ENCODE results near the gene NDUFS2.

The NDUFS2 gene

DNA sequence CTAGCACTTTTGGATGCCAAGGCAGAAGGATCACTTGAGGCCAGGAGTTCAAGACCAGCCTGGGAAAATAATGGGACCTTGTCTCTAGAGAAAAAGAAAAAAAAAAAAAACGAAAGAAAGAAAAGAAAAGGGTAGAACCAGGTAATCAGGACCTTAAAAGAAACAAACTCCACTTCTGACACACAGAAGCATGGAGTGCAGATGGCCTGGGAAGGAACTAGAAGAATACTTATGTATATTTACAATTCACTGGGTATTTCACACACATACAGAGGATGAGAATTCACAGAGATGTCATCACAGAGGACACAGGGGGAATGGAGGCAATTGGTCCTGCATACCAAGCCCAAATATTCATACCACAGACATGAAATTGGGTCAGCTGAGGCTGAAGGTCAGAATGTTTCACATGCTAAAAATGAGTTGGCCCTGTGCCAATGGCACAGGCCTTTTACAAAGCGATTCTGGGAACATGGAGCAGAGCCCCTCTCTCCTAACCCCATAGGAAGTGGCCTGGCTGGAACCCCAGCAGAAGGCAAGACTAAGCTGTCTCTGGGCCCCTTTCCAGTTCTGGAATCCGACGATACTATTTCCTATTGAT lies 29.3 kb upstream of the NDUFS2 start:
- no peak for DNase-seq (ENCODE audit: low spot score)

DNA sequence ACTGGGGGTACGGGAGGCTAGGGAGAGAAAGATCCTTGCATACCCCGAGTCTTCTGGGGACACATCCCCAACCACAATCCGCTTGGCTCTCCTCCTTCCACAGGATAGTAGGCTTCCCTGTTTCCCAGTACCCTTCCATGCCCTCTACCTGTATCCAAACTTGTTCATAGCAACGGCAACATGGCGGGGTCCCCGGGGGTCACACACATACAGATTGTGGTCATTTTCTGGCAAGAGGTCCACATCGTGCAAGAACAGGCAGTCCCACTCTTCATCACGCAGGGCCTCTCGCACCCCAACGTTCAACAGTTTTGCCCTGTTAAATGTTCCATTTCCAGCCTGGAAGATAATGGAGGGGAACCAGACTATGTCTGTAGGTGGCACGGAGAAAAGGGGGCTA lies 28.5 kb upstream of the NDUFS2 start:
- DNase-seq (ENCODE audit: low spot score) = no peak

DNA sequence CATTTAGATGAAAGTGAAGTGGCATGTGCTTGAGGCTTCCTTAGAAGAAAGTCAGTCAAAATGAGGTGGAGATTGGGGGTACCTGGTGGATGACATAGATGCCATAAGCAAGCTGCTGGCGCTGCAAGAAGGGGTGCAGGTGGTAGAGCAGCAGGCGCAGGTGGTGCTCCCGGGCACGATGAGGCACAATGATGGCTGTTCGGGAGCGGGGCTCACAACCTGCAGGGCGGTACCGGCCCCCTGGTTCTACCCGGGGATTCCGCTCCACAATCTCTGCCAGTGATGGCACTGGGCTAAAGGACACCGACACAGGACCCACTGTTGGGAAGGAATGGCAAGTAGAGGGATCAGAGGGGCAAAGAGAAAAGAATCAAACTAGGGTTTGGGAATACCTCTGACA lies 27.3 kb upstream of the NDUFS2 start:
- no peak for DNase-seq (ENCODE audit: low spot score)

DNA sequence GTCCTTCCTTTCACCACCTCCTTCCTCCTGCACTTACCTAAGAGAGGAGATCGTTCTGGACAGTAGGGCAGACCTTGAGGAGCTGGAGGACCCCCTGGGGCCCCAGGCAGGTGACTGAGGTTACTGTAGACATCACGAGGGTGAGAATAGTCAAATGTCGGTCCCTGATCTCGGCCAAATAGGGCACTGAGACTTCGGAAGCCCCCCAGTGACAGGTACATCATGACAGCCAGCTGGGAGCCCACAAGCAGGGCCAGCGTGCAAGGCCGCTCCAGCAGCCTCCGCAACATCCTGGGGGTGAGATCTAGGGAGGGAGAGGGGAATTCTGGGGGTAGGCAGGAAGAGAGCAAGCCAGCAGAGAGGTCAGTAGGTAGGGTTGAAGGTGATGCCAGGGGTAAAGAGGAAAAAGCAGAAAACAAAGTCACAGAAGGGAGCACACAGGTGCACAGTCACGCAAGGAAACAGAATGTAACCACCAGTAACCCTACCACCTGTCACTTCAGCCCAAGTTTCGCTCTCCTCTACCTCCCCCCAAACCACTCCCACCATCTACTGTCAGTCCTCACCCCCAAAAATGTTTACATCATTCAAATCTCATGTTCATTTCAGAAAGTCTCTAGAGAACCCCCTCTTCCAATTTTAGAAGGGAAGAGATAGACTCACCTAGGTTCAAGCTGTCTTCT lies 26.3 kb upstream of the NDUFS2 start:
- DNase-seq (ENCODE audit: low spot score) = no peak

DNA sequence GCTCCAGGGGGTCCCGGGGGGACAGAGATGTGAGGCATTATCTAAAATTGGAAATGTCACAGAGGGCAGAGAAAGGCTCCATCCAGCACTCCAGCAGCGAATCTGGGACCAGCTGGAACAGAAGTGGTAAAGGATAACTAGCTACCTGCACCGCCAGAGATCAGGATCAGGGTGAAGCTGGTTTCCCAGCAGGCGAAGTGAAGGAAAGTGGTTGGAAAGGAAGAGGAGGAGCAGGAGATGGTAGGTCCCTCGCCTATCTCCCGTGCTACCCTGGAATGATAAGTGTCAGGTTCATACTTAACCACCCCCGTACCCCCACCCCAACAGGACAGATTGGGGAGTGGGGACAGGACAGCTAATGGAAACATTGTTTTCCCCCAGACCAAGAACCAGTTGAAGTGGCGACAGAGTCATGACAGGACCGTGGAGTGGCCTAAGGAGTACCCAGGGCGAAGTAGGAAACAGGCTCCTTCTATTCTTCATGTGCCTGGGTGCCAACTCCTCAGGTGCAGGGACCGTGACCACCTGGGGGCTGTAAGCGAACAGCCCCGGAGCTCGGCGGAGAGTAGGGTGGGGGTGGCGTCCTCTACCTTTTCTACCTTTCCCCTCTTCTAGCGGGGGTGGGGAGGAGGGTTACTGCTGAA lies 25.6 kb upstream of the NDUFS2 start:
- DNase-seq (ENCODE audit: low spot score) = no peak

DNA sequence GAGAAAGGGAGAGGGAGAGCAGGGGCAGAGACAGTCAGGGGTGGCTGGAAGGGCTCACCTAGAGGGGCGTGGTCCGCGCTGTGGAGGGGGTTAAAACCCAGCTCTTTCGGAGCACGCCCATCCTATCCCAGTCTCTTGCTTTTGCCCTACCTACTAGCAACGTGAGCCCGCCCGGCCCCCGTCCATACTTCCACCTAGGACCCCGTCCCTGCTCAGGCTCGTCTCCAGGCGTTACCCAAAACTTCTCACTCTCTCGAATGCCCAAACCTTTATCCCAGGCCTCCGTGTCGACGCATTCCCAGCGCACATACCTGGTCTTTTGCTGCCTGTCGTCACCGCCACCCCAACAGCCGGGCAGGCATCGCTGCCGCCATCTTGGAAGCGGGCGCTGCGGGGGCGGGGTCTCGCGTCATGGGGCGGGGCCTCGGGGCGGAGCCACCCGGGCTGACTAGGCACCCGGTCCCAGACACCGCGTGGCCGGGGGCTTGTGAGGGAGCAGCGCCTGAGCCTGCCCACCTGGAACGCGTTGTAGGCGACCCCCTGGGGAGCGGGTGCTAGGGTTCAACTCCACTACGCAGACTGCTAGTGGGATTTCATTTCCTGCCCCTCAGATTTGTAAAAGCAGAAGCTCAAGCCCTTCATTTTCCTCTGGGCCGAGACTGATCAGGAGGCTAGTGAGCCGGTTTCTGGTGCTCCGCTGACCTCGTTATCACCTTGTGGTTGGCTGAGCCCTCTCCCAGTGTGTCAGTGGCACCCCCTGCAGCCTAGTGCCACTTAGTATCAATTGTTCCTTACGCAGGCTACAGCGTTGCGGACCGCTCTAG lies 24.8 kb upstream of the NDUFS2 start, which contains the start of gene B4GALT3:
TSS of gene B4GALT3 (minus strand) at position 396 of the 824 bp plus-strand sequence. CDS start 1,447 bp downstream, outside the sequence.
- DNase-seq (ENCODE audit: low spot score) = peak; percentile 75

DNA sequence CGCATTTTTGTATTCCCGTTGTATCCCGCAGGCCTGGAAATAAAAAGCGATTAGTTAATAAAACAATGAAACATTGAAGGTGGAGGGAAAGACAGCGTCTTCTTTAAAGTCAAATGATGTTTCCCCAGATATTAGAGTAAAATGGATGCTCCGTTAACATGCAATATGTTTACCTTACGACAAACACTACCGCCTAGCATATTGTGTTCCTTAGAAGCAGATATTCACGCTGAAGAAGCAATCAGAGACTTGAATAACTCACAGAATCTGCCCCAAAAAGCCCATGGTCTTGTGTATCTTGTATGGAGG lies 24.3 kb upstream of the NDUFS2 start:
- no peak for DNase-seq (ENCODE audit: low spot score)

DNA sequence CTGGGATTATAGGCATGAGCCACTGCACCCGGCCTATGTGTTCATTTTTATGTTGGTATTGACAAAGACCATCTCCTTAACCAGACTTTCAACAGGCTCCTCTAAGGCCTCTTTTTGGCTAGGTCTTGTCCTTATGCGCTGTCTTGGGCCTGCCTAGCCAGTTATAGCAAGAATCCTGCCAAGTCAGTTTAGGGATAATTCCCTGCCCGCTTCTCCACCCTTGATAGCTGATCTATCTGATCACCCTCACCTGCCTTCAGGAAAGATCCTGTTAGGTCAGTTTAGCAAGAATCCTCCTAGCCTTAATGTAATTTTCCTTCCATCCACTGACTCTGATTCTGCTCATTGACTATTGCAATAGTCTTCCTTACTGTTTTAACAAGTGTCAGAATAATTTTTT lies 22.5 kb upstream of the NDUFS2 start:
- no peak for DNase-seq (ENCODE audit: low spot score)

DNA sequence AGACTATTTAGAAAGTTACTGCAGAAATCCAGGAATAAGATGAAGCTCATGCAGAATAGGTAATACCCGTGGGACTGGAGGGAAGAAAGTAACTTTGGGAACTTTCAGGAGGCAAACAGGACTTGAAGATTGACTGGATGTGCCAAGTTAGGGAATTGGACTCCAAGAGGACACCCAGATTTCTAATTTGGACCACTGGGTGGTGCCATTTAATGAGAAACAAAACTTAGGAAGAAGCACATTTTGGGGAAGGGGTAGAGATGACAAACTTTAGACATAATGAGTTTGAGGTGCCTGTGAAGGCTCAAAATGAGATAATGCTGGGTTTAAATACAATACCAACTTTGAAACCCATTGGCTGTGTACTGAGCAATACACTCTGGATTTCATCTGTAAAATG lies 21.5 kb upstream of the NDUFS2 start:
- DNase-seq (ENCODE audit: low spot score) = no peak

DNA sequence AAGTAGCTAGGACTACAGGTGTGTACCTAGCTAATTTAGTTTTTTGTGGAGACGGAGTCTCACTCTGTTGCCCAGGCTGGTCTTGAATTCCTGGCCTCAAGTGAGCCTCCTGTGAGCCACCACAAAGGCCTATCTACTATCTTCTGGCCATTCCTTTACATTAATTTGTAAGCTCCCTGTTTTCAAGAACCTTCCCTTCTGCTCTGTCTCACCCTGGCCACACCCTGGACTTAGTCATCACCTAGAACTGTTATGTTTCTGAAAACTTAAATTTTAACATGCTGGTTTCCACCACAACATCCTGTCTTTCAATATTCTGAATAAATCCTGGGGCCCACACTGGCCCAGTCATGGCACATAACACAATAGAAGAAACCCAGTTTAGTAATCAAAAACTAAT lies 20.0 kb upstream of the NDUFS2 start:
- DNase-seq (ENCODE audit: low spot score) = no peak

DNA sequence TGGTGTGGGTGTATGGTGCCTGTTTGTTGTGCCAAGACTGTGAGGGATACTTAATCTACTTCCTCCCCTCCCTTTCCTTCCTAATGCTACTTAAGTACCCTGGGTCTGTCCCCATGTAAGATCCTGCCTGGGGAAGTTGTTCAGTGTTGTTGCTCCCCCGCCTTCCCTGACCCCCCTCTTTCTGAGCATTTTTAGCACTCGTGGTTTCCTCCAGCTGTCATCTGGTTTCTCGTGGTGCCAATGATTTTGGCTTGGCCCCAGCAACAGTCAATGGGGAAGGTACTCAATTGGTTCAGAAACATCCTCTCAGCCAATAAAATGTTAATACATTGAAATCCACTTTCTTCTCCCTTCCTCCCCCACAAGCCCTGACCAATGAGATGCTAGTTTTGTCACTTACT lies 16.9 kb upstream of the NDUFS2 start:
- peak; percentile 91 for DNase-seq (ENCODE audit: low spot score)

DNA sequence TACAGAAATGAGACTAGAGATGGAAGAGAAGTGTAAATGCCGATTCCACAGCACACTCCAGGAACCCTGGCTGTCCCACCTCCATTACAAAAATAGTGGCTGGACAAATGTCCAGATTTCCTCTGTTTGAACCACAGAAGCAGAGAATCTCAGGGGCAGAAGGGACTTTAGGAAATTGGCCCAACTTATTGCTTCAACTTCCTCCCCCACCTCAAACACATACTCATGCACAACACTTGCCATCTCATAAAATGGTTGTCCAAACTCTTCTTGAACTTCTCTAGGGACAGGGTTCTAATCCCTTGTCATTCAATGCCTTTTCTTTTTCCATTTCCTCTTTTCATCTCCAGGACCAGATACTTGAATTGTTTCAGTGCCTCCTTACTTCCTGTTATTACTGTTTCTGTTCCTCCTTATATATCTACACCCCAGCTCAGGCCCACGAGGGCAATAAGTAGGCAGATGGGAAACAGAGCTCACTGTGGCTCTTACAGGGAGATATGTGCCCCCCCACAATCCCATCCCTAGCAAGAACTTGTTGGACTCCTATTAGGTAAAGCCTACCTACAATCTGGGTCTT lies 16.3 kb upstream of the NDUFS2 start:
- peak; percentile 85 for DNase-seq (ENCODE audit: low spot score)

DNA sequence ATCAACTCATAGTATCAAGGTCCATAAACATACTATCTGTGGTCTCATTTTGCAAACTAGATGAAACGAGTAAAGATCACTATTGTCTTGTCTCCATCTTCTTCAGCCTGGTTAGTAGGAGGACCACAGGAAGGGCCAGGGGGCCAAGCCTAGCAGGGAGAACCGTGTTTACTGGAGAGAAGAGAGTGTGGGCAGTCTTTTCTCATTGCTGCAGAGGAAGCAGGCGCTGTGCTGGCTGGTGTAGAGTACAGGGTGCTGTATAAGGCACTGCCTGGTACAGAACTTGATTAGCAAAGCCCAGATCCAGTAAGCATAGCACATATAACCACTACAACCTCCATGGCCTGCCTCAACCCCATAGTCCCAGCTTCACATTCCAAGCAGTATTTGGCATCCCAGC lies 14.9 kb upstream of the NDUFS2 start:
- no peak for DNase-seq (ENCODE audit: low spot score)

DNA sequence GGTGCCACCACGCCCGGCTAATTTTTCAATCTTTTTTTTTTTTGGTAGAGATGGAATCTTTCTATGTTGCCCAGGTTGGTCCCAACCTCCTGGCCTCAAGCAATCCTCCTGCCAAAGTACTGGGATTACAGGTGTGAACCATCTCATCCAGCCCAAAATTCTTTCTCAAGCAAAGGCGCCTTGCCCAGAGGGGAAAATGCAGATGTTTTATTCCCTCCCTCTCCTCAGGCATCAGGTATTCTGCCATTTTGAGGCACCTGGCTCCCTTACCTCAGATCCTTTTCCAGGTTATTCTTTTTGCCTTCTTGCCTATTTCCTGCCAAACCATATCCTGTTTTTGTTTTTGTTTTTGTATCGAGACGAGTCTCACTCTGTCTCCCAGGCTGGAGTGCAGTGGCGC lies 13.8 kb upstream of the NDUFS2 start:
- DNase-seq (ENCODE audit: low spot score) = no peak

DNA sequence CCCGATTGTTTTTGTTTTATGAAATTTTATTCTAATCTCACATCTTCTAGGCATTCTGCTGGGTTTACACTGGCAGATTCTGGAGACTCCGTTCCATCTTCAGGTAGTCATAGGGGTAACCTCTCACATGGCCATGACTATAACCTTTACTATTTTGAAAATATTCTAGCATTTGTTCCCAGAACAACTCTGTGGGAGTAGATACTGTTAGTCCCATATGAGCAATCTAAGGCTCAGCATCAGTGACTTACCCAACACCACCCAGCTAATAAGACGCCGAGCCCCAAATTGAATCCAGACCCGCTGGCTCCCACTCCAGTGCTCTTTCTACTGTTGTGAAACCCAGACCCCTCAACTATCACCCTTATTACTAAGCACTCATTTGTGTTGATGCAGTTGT lies 13.1 kb upstream of the NDUFS2 start:
- DNase-seq (ENCODE audit: low spot score) = no peak

DNA sequence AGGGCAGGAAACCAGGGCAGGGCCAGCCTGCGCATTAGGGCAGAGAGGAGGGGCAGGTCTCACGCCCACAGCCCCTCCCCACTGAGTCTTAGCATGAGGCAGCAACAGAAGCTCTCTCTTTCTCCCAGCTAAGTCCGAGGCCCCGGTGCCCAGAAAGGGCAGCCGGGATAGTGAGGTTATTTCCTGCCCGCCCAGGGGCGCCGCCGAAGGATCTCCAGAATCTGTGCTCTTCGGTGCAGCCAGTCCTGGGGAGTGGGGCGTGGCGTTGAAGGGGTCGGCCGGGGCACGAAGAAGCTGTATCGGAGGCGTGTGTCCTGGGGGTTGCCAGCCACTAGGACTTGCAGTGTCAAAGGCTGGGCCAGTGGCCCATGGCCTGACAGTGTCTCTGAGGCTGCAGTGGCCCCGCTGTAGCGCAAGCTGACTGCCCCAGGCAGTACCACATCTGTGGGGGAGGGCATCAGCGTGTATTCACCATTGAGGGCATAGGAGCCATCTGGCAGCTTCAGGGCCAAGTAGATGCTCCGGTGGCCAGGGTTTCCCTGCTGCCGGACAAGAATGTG lies 11.1 kb upstream of the NDUFS2 start:
- peak; percentile 76 for DNase-seq (ENCODE audit: low spot score)

DNA sequence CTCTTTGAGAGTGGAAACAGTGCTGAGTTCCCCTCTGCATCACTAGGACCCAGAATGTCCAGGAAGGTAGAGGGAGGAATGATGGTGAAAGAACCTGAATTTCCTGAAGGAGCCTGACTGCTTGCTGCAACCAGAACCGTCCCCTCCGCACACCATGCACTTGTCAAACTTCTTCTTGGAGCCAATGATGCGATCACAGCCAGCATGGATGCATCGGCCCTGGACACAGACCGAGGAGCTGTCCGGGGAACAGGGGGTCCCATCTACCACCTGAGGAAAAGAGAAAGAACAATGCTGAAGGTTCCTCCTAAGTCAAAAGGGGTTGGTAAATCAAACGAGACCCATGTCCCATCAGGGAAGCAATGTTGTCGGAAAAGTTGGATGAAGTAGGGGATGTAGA lies 10.2 kb upstream of the NDUFS2 start:
- no peak for DNase-seq (ENCODE audit: low spot score)

DNA sequence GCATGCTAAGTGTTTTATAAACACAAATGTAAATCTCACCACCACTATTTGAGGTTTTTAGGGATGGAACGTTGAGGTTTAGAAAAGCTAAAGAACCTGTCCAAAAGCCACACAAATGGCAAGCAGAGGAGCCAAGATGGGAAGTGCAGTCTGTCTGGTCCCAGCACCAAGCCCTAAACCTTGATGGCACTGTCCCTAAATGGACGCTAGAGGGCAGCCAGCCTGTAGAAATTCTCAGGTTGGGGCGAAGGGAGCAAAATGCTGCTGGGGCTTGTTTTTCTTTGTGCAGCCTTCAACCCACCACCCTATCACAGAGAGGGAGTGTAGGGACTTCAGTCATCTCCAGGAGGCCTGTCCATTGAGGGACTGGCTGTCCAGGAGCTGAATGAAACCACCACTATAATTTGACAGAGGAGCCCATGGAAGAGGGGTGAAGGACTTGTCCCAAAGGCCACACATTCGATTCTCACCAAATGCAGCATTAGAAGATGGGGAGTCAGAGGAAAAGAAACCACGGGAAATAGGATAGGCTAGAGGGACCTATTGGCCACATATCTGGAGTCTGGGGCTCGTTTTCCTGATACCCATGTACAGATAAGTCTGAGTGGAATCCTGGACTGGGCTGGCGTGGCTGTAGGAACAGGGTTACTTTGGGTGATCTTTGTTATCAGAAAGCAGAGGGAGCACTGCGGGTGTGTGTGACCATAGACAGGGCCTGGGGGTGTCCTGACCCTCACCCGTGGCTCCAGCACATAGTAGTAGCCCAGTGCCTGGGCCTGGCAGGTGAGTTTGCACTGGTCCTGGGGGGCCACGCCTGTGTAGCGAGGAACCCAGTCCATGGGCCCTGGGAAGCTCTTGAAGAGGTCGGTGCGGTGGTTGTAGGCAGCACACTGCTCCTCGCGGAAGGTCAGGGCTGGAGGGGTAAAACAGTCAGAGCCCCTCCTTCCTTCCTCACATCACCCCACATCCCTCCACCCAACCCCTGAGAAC lies 9.4 kb upstream of the NDUFS2 start:
- DNase-seq (ENCODE audit: low spot score) = peak; percentile 92

DNA sequence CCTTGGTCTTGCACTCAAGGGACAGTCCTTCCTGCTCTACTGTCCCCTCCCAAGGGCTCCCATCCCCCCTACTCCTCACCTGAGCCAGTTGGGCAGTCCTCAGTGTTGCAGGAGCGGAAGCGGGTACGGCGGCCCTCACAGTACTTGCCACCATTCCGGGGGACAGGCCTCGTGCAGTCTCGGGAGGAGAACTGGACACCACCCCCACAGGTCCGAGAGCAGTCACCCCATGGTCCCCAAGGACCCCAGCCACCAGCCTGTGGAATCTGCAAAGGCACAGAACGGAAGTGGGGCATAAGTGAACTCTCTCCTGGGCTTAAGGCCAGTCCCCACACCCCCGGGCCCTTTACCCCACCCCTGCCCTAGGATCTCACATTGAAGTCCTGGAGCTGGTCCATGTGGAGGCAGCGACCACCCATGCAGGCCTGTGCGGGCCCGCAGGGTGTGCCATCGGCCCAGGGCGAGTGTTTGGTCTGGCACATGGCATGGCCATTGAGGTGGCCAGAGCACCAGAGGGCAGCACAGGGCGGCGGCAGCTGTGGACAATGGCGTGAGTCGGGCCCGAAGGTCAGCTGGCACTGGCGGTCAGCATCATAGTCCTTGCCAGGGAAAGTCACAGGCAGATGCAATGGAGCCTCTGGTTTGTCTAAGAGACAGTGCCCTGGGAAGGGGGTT lies 8.5 kb upstream of the NDUFS2 start:
- DNase-seq (ENCODE audit: low spot score) = peak; percentile 91

DNA sequence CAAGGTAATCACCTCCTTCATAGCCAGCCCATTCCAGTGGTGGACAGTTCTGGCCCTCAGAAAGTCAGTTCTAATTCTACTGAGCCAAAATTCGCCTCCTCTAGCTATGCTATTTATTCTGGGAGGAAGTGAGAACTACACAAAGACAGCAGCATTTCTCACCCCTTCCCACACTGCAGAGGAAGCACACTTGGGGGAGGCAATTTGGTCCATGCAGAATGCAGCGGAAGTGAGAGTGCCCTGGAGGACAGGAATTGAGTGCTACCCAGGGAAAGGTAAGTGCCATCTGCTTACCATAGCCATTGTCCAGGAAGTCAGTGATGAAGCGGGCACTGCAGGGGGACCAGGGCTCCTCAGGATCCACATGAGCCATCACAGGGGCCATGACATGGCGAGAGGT lies 7.0 kb upstream of the NDUFS2 start:
- DNase-seq (ENCODE audit: low spot score) = peak; percentile 78

Measured in pons (tissue), 1 donor.